Endothelial cell of umbilical vein (primary cell): Measurements from ENCODE around the gene SMTNL1. TPM values are rescaled to one million over a fixed set of nuclear protein-coding genes. Genes with fewer than 3 reads are reported as not detected.

Experiments used
- BruUV-seq: library from RNA; stranded (reverse); fragments of 400-500 nt; replicated peaks from 2 replicates; lab custom pipeline; 2021; lab: Mats Ljungman, UMichigan
- CTCF ChIA-PET: fragments of 300-600, 350-600 bp; sonication (Branson Sonifier 250); formaldehyde crosslinking; loops from one replicate; lab custom pipeline; 2021; ENCODE audit warnings: antibody characterized with exemption, inconsistent platforms; lab: Charles Lee
- POLR2A ChIA-PET: fragments of 300-600, 350-600 bp; sonication (Branson Sonifier 250); formaldehyde crosslinking; loops from one replicate; lab custom pipeline; 2021; ENCODE audit warnings: antibody characterized with exemption, inconsistent platforms; lab: Charles Lee
- DNase-seq: peaks from one replicate; pipeline ENCODE4 v3.0.0-alpha.2; 2011; ENCODE audit warnings: low read depth, low spot score
- FAIRE-seq: peaks from 2 replicates; lab custom pipeline; 2011; peaks lifted over from hg19 to GRCh38; lab: Jason Lieb, UNC
- H2AFZ ChIP-seq: 2 replicates; pipeline ENCODE4 v1.6.0; 2012; ENCODE audit warnings: low read depth, low read length, control low read depth, inconsistent platforms
- H3K27ac ChIP-seq: 2 replicates; pipeline ENCODE4 v1.5.1; 2011; ENCODE audit warnings: low read depth, mild to moderate bottlenecking, control low read depth, low read length, moderate library complexity; ENCODE audit not compliant: insufficient read depth
- H3K27me3 ChIP-seq, 2 experiments: 2 replicates each; pipeline versions ENCODE4 v1.6.0 to v1.6.1; 2011; ENCODE audit warnings: low read length in 2 of 2, mixed read lengths in 1 of 2; ENCODE audit not compliant: control insufficient read depth in 2 of 2, insufficient read depth in 2 of 2
- H3K36me3 ChIP-seq, 2 experiments: 2 replicates in 1 of 2; 3 replicates in 1 of 2; pipeline ENCODE4 v1.5.1; 2011; ENCODE audit warnings: low read length in 2 of 2, mild to moderate bottlenecking in 1 of 2, moderate library complexity in 1 of 2; ENCODE audit not compliant: control insufficient read depth in 2 of 2, insufficient read depth in 2 of 2; ENCODE audit errors: extremely low read depth in 1 of 2
- H3K4me1 ChIP-seq: 3 replicates; pipeline ENCODE4 v1.5.1; 2011; ENCODE audit warnings: mild to moderate bottlenecking, low read length; ENCODE audit not compliant: control insufficient read depth, insufficient read depth; ENCODE audit errors: extremely low read depth
- H3K4me2 ChIP-seq: 2 replicates; pipeline ENCODE4 v1.6.1; 2011; ENCODE audit warnings: low read length, control low read depth, mixed read lengths; ENCODE audit not compliant: insufficient read depth
- H3K4me3 ChIP-seq, 3 experiments: fragments of 200-600 bp in 1 of 3; sonication (generic), shearing (Covaris generic) in 1 of 3; replicated peaks in 1 of 3; 2 replicates each; pipeline ENCODE4 v1.5.1; 2011 to 2016; ENCODE audit warnings: control low read depth in 3 of 3, low read length in 3 of 3, mild to moderate bottlenecking in 2 of 3, inconsistent platforms in 1 of 3, low read depth in 1 of 3, moderate library complexity in 1 of 3; ENCODE audit not compliant: insufficient read depth in 1 of 3
- H3K79me2 ChIP-seq: 2 replicates; pipeline ENCODE4 v1.6.0; 2012; ENCODE audit warnings: low read length, inconsistent platforms; ENCODE audit not compliant: control insufficient read depth, insufficient read depth
- H3K9ac ChIP-seq: replicated peaks from 2 replicates; pipeline ENCODE3; 2011; ENCODE audit warnings: low read length, control low read depth; ENCODE audit not compliant: insufficient read depth; ENCODE audit errors: extremely low read depth
- H3K9me1 ChIP-seq: replicated peaks from 3 replicates; pipeline ENCODE4 v1.6.0; 2011; ENCODE audit warnings: mild to moderate bottlenecking, low read length; ENCODE audit not compliant: control insufficient read depth, insufficient read depth; ENCODE audit errors: extremely low read depth
- H3K9me3 ChIP-seq: replicated peaks from 2 replicates; pipeline ENCODE4 v1.5.1; 2012; ENCODE audit warnings: low read length, inconsistent platforms; ENCODE audit not compliant: control insufficient read depth, insufficient read depth
- H4K20me1 ChIP-seq: replicated peaks from 2 replicates; pipeline ENCODE3; 2011; ENCODE audit warnings: mild to moderate bottlenecking, low read length; ENCODE audit not compliant: control insufficient read depth, insufficient read depth; ENCODE audit errors: extremely low read depth
- EZH2 ChIP-seq: IDR thresholded peaks from 2 replicates; pipeline ENCODE4 v1.6.1; 2012; ENCODE audit warnings: borderline replicate concordance, low read depth, mild to moderate bottlenecking, moderate library complexity, low read length, inconsistent platforms; ENCODE audit not compliant: severe bottlenecking
- FOS ChIP-seq: IDR thresholded peaks from 2 replicates; pipeline ENCODE4 v1.6.1; 2011; ENCODE audit warnings: mild to moderate bottlenecking, low read length, moderate library complexity, borderline replicate concordance; ENCODE audit not compliant: insufficient read depth
- GATA2 ChIP-seq: IDR thresholded peaks from 2 replicates; pipeline ENCODE4 v1.7.0; 2011; ENCODE audit warnings: low read depth, mild to moderate bottlenecking, moderate library complexity, mixed read lengths, low read length; ENCODE audit not compliant: insufficient read length, insufficient read depth
- JUN ChIP-seq: IDR thresholded peaks from 2 replicates; pipeline ENCODE4 v1.6.1; 2011; ENCODE audit warnings: borderline replicate concordance, low read depth; ENCODE audit not compliant: insufficient read length, insufficient read depth
- MAX ChIP-seq: IDR thresholded peaks from 2 replicates; pipeline ENCODE4 v1.6.1; 2011; ENCODE audit not compliant: insufficient read depth, insufficient read length
- MYC ChIP-seq: IDR thresholded peaks from one replicate; pipeline ENCODE4 v1.6.1; 2011; ENCODE audit warnings: mild to moderate bottlenecking, low read depth, low read length
- POLR2AphosphoS5 ChIP-seq: IDR thresholded peaks from 2 replicates; pipeline ENCODE4 v1.6.1; 2012; ENCODE audit warnings: low read depth, mild to moderate bottlenecking, control low read depth, low read length, moderate library complexity; ENCODE audit not compliant: insufficient read depth
- dilution Hi-C: fragments of 300-500 bp; cut with MboI; formaldehyde crosslinking; loops from one replicate; pipeline ENCODE4 v1.15.0; 2019; ENCODE audit warnings: low sequenced_read_pairs; ENCODE audit not compliant: extremely low pct_ligation_motif_present
- intact Hi-C: fragments of 100-400 bp; cut with micrococcal nuclease; formaldehyde crosslinking; loops from one replicate; pipeline ENCODE4 v1.10.0; 2022
- polyA plus RNA-seq, 4 experiments: library from polyadenylated mRNA; depleted of rRNA in 3 of 4; stranded (reverse) in 3 of 4; unstranded in 1 of 4; fragments of >200 nt; gene quantifications; 2 replicates each; pipeline versions ENCODE4 v1.2.1 to v1.2.3, GENCODE V29; 2011 to 2012; ENCODE audit warnings: missing spikeins in 1 of 4
- total RNA-seq: library from RNA; stranded (reverse); gene quantifications from 2 replicates; pipeline ENCODE4 v1.2.3, GENCODE V29; 2021
- TF ChIP-seq, protein P1 (sequence below), 2 donors: IDR thresholded peaks; 1 replicate in 1 of 2; 2 replicates in 1 of 2; pipeline ENCODE4 v1.5.1; 2011; ENCODE audit warnings: low read length in 2 of 2, mild to moderate bottlenecking in 2 of 2, moderate library complexity in 2 of 2, control low read depth in 1 of 2, inconsistent platforms in 1 of 2, low read depth in 1 of 2; ENCODE audit not compliant: insufficient read depth in 1 of 2; ENCODE audit errors: extremely low read depth in 1 of 2

Gene SMTNL1
- total and polyA plus RNA-seq, 2 donors (not counting 3 experiments of a cell fraction or from before 2014, with no cell fraction given): not detected

- dilution Hi-C loops: no loop called here
- intact Hi-C loops: loop anchor here (1.0 kb wide), 3 partner anchors 37 to 946 kb away; partner anchors contain the start of gene TIMM10
- Histone ChIP-seq H3K9me1 (no peaks in the 10 kb centered on the region), H3K9me3 (no peaks in the 10 kb centered on the region), H3K27me3 (no peaks in the 10 kb centered on the region), H3K27ac (no peak overlapping the region), H3K79me2 (no peaks in the 10 kb centered on the region), H3K4me3 (peak overlapping the region; percentile 56 to 86 (median 69)), H4K20me1 (no peaks in the 10 kb centered on the region), H3K4me2 (peak overlapping the region; percentile 80), H3K4me1 (peaks cover 10% of the 10 kb centered on the region), H3K36me3 (no peaks in the 10 kb centered on the region), H3K9ac (no peak overlapping the region), H2AFZ (peak overlapping the region; percentile 100)
- CTCF ChIA-PET: interaction anchor here (0.6 to 6.0 kb wide), 22 partner anchors 9 to 947 kb away, joined by 3 to 154 read pairs (median 6); no protein-coding TSS in a partner anchor
- POLR2A ChIA-PET: interaction anchor here (1.4 kb wide), 1 partner anchor 74 kb away, joined by 4 read pairs; no protein-coding TSS in a partner anchor
- TF ChIP-seq EZH2 (no peak), GATA2 (no peak), MAX (no peak), JUN (no peak), MYC (no peak), POLR2AphosphoS5 (no peak), FOS (no peak)
- TF ChIP-seq, protein P1, sequence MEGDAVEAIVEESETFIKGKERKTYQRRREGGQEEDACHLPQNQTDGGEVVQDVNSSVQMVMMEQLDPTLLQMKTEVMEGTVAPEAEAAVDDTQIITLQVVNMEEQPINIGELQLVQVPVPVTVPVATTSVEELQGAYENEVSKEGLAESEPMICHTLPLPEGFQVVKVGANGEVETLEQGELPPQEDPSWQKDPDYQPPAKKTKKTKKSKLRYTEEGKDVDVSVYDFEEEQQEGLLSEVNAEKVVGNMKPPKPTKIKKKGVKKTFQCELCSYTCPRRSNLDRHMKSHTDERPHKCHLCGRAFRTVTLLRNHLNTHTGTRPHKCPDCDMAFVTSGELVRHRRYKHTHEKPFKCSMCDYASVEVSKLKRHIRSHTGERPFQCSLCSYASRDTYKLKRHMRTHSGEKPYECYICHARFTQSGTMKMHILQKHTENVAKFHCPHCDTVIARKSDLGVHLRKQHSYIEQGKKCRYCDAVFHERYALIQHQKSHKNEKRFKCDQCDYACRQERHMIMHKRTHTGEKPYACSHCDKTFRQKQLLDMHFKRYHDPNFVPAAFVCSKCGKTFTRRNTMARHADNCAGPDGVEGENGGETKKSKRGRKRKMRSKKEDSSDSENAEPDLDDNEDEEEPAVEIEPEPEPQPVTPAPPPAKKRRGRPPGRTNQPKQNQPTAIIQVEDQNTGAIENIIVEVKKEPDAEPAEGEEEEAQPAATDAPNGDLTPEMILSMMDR (IDR thresholded peaks at IDR 0.05; ENCODE audit: extremely low read depth in 1 of 2, insufficient read depth in 1 of 2, low read depth in 1 of 2, low read length in 2 of 2): no peak
- no peak for FAIRE-seq
- BruUV-seq: no TSS peak
- DNase-seq: peak; percentile 18
Measured at GRCh38 chr11:57566905-57567514, 29.6 kb downstream of the SMTNL1 start.
